GM06990 (cell line): Measurements from ENCODE around the gene SLC25A26.

Experiments used
- DNase-seq: peaks from one replicate; pipeline ENCODE4 v3.0.0-alpha.2; 2011; ENCODE audit not compliant: insufficient read length; ENCODE audit errors: extremely low read depth
- H3K27me3 ChIP-seq: replicated peaks from 2 replicates; pipeline ENCODE4 v1.6.0; 2011; ENCODE audit warnings: low read length; ENCODE audit not compliant: control insufficient read depth, insufficient read depth
- H3K36me3 ChIP-seq: 2 replicates; pipeline ENCODE4 v1.5.1; 2011; ENCODE audit warnings: low read length; ENCODE audit not compliant: control insufficient read depth, insufficient read depth
- H3K4me3 ChIP-seq: replicated peaks from 2 replicates; pipeline ENCODE4 v1.5.1; 2011; ENCODE audit warnings: low read depth, mild to moderate bottlenecking, control low read depth, low read length
- TF ChIP-seq, protein P1 (sequence below): IDR thresholded peaks from 2 replicates; pipeline ENCODE4 v1.5.1; 2011; ENCODE audit warnings: low read length, control low read depth, mild to moderate bottlenecking, inconsistent platforms; ENCODE audit not compliant: insufficient read depth, poor library complexity, severe bottlenecking

The SLC25A26 gene

GRCh38 chr3:66220602-66221377 lies at the start of gene SLC25A26:
Gene SLC25A26 (plus strand): TSS chr3:66221001. CDS start chr3:66221095, 94 bp downstream.
- H3K4me3 ChIP-seq = peak within 1 kb of the TSS; percentile 94

GRCh38 chr3:66172394-66172793 lies 48.4 kb upstream of the SLC25A26 start:
- DNase-seq = no peak
- Histone ChIP-seq H3K27me3 (peaks cover 2% of the 10 kb centered on the region; the same call in 1 of the 2 replicates), H3K4me3 (no peak overlapping the region), H3K36me3 (no peaks in the 10 kb centered on the region)
- TF ChIP-seq, protein P1, sequence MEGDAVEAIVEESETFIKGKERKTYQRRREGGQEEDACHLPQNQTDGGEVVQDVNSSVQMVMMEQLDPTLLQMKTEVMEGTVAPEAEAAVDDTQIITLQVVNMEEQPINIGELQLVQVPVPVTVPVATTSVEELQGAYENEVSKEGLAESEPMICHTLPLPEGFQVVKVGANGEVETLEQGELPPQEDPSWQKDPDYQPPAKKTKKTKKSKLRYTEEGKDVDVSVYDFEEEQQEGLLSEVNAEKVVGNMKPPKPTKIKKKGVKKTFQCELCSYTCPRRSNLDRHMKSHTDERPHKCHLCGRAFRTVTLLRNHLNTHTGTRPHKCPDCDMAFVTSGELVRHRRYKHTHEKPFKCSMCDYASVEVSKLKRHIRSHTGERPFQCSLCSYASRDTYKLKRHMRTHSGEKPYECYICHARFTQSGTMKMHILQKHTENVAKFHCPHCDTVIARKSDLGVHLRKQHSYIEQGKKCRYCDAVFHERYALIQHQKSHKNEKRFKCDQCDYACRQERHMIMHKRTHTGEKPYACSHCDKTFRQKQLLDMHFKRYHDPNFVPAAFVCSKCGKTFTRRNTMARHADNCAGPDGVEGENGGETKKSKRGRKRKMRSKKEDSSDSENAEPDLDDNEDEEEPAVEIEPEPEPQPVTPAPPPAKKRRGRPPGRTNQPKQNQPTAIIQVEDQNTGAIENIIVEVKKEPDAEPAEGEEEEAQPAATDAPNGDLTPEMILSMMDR = no peak

More at GRCh38 chr3:66220602-66221377, at the start of gene SLC25A26:
- no peaks in the 10 kb centered on the region for H3K27me3 ChIP-seq
- H3K36me3 ChIP-seq = no peaks in the 10 kb centered on the region; the same call in 1 of the 2 replicates
- TF ChIP-seq, protein P1 = no peak
- DNase-seq = peak; percentile 93

DNA sequence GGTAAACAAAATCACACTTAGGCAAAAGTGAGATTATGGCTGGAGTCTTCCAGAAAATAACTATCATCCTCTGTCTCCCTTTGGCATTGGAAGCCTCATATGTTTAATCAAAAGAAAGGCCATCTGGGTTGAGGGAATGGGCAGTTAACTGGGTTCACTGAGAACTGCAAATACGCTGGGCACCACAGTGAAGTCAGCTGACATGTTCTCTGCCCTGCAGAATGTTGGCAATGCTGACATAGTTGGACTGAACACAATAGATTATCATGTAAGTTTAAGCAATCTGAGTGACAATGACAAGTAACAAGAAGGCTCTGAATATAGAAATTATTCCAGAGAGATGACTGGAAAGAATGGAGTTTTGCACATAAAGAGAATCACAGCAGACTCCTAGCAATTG lies 43.8 kb upstream of the SLC25A26 start:
- no peak for DNase-seq
- TF ChIP-seq, protein P1 = no peak
- H3K36me3 ChIP-seq = no peaks in the 10 kb centered on the region
- H3K27me3 ChIP-seq = peaks cover 2% of the 10 kb centered on the region; the same call in 1 of the 2 replicates
- no peak overlapping the region for H3K4me3 ChIP-seq

DNA sequence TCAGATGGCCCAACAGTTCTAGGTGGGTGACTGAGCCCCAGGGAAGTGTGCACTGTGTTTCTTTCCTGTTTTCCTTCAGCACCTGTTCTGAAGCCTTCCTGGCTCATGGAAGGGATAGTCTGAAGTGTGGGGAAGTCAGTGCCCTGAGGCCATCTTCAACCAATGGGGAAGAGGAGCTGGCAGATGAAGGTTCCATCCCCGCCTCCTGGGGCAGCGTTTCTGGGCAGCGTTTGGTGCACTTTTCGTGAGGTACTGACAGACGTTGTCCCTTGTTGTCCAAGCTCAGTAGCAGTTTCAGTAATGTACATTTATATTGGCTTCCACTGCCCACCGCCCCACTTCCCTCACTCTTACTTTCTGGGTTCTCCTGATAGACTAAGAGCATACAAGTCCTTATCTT lies 42.6 kb upstream of the SLC25A26 start:
- no peak for DNase-seq
- Histone ChIP-seq H3K36me3 (no peaks in the 10 kb centered on the region), H3K4me3 (no peak overlapping the region), H3K27me3 (peaks cover 2% of the 10 kb centered on the region; the same call in 1 of the 2 replicates)
- TF ChIP-seq, protein P1 = no peak

- no peak for DNase-seq
- Histone ChIP-seq H3K36me3 (no peaks in the 10 kb centered on the region), H3K27me3 (peaks cover 2% of the 10 kb centered on the region), H3K4me3 (no peak overlapping the region)
- TF ChIP-seq, protein P1 = no peak
Observed at GRCh38 chr3:66179793-66180192, 41.0 kb upstream of the SLC25A26 start.

DNA sequence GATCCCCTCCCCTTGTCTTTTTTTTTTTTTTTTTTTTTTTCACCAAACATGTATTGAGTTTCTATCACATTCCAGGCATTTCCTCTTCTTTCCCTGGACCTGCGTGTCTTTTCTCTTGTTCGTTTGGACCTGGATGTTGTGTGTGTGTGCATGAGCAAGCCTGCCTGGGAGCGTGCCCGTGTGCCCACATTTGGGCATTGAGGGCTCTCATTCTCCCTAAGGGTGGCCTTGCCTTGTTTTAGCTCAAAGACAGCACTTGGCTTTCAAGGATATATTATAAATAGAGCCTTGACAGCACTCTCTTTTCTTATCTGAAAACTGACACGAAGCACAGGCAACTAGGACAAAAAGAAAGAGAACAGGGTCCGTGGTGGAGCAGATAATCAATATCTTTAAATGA lies 39.0 kb upstream of the SLC25A26 start:
- TF ChIP-seq, protein P1 = no peak
- H3K4me3 ChIP-seq = no peak overlapping the region
- DNase-seq = no peak
- no peaks in the 10 kb centered on the region for H3K36me3 ChIP-seq
- H3K27me3 ChIP-seq = no peaks in the 10 kb centered on the region; the same call in 1 of the 2 replicates
